GM12874 (cell line): ENCODE data around the gene SGTB.

Source experiments
- TF ChIP-seq, protein P1 (sequence below): IDR thresholded peaks from 2 replicates; pipeline ENCODE4 v1.5.1; 2011; ENCODE audit warnings: low read depth, mild to moderate bottlenecking, control low read depth, low read length, moderate library complexity; ENCODE audit not compliant: insufficient read depth

Gene SGTB

DNA sequence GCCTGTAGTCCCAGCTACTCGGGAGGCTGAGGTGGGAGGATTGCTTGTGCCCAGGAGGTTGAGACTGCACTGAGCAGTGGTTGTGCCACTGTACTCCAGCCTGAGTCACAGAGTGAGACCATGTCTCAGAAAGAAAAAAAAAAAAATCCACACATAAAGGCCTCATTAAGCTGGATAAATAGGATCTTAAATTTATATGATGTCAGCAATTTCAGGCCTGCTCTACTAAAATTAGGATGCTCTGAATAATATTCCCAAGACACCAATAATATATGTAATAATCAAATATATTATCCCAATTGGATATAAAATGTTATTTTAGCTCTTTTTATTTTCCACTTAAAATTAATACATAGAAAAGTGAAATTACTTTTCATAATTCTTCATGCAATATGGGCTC lies 43.7 kb upstream of the SGTB start:
- TF ChIP-seq, protein P1, sequence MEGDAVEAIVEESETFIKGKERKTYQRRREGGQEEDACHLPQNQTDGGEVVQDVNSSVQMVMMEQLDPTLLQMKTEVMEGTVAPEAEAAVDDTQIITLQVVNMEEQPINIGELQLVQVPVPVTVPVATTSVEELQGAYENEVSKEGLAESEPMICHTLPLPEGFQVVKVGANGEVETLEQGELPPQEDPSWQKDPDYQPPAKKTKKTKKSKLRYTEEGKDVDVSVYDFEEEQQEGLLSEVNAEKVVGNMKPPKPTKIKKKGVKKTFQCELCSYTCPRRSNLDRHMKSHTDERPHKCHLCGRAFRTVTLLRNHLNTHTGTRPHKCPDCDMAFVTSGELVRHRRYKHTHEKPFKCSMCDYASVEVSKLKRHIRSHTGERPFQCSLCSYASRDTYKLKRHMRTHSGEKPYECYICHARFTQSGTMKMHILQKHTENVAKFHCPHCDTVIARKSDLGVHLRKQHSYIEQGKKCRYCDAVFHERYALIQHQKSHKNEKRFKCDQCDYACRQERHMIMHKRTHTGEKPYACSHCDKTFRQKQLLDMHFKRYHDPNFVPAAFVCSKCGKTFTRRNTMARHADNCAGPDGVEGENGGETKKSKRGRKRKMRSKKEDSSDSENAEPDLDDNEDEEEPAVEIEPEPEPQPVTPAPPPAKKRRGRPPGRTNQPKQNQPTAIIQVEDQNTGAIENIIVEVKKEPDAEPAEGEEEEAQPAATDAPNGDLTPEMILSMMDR, result no peak

DNA sequence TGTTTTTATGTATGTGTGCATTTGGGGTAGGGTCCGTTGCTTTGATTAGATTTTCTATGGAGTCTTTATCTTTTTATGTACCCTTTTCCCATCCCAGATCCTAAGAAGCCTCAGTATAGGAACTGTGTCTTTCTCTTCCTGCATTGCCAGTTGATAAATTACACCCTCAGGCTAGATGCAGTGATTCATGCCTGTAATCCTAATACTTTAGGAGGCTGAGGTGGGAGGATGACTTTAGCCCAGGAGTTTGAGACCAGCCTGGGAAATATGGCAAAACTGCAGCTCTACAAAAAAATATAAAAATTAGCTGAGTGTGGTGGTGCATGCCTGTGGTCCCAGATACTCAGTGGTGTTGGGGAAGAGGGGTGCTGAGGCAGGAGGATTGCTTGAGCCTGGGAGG lies 40.3 kb upstream of the SGTB start:
- TF ChIP-seq, protein P1, result no peak

DNA sequence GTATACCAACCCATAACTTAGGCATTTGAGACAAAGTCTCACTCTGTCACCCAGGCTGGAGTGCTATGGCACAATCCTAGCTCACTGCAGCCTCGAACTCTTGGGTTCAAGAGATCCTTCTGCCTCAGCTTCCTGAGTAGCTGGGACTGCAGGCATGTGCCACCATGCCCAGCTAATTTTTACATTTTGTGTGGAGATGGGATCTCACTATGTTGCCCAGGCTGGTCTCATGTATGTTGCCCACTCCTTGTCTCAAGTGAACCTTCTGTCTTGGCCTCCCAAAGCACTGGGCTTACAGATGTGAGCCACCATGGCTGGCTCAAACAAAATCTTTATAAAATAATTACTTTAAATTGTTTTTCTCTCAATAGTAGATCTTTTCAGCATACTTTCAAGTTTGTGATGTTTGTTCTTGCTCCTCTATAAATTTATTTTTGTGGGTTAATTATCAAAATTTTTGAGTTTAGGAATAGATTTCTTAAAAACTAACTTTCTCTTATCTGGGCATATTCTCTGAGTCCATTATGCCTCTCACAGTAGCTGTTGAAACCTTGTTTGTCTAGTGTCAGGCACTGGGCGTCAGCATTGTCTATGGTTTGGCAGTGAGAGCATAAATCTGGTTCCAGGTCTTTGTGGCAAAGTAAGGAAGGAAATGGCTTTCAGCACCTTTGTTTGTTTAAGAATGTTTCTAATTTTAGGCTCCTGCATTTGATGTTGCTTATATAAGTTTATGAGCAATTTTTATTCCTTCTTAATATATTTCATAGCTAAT lies 38.8 kb upstream of the SGTB start:
- TF ChIP-seq, protein P1, result no peak

DNA sequence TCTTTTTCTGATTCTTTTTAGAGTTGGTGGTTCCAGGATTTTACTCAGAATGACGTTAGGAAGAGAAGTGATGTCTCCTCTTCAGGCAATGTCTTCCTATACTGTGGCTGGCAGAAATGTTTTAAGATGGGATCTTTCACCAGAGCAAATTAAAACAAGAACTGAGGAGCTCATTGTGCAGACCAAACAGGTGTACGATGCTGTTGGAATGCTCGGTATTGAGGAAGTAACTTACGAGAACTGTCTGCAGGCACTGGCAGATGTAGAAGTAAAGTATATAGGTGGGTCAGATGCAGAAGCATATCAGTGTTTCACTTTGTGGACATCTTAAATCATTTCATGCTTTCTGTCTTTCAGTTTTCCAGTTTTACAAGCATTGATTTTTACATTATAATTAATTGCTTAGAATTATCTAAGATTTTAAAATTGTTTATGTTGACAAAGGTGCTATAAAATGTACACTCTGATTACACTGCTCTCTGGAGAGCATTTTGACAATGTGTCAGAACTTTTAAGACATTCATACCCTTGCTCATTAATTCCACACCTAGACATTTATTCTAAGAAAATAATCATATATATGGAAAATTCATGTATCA lies 36.7 kb upstream of the SGTB start:
- TF ChIP-seq, protein P1, result no peak

DNA sequence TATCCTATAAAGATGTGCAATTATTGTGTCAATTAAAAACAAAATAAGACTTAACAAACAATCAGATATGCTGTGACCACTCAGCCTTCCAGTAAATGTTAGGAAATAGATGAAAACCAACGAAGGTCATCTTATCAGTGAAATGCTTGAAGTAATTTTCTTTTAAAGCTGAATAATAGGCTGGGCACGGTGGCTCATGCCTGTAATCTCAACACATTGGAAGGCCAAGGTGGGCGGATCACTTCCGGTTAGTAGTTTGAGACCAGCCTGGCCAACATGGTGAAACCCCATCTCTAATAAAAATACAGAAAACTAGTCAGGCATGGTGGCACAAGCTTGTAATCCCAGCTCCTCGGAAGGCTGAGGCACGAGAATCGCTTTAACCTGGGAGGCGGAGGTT lies 31.3 kb upstream of the SGTB start:
- TF ChIP-seq, protein P1, result no peak

DNA sequence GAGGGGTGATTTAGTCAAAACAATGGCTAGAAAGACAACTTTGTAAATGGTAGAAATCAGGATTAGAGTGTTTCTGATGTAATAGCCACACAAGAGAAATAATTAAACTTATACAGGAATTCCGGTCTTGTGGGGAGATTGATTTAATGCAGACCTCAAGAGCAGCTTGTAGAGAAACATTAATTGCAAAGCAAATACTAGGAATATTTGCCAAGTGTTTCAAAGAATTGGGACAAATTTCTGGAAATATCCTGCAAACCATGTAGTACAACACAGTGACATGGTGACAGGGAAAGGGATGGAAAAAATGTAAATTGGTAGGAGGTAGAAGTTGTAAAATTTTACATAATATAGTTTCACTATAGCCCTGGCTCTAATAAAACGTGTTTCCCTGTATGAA lies 29.0 kb upstream of the SGTB start:
- TF ChIP-seq, protein P1, result no peak

DNA sequence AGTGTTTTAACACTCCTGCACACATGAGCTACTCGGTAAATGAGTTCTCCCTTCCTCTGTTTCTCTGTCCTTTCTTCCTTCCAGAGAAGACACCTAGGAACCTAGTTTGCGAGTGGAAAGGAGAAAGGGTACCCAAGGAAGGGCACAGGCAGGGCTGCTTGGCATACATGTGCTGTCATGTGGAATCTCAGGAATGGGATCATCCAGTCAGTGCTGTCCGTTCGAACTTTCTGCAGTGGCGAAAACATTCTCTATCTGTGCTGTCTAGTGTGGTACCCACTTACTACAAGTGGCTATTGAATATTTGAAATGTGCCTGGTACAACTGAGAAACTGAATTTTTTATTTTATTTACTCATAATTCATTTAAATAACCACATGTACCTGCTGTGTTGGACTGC lies 28.0 kb upstream of the SGTB start:
- TF ChIP-seq, protein P1, result no peak
